Brain microvascular endothelial cell (primary cell): ENCODE results near the gene TXNDC5.

Source experiments
- DNase-seq: peaks from one replicate; pipeline ENCODE4 v3.0.0-alpha.2; 2020
- H3K27ac ChIP-seq: fragments of 250-450 bp; sonication (Bioruptor Pico); 2 replicates; pipeline ENCODE4 v1.5.1; 2020; ENCODE audit warnings: mild to moderate bottlenecking, moderate library complexity
- H3K27me3 ChIP-seq: fragments of 250-450 bp; sonication (Bioruptor Pico); replicated peaks from 2 replicates; pipeline ENCODE4 v1.5.1; 2020; ENCODE audit warnings: mild to moderate bottlenecking
- H3K36me3 ChIP-seq: fragments of 250-450 bp; sonication (Bioruptor Pico); replicated peaks from 2 replicates; pipeline ENCODE4 v1.5.1; 2020; ENCODE audit warnings: mild to moderate bottlenecking
- H3K4me3 ChIP-seq: 2 replicates; pipeline ENCODE4 v1.5.1; 2011; ENCODE audit warnings: low read depth, mild to moderate bottlenecking, control low read depth, low read length, moderate library complexity
- in situ Hi-C: cut with HindIII; loops from 2 replicates; pipeline ENCODE4 v1.10.0; 2017; ENCODE audit warnings: low sequenced_read_pairs, low pct_ligation_motif_present
- TF ChIP-seq, protein P1 (sequence below): IDR thresholded peaks from 2 replicates; pipeline ENCODE4 v1.5.1; 2011; ENCODE audit warnings: low read depth, mild to moderate bottlenecking, moderate library complexity, low read length, control low read depth, inconsistent platforms; ENCODE audit errors: missing control alignments

The TXNDC5 gene

DNA sequence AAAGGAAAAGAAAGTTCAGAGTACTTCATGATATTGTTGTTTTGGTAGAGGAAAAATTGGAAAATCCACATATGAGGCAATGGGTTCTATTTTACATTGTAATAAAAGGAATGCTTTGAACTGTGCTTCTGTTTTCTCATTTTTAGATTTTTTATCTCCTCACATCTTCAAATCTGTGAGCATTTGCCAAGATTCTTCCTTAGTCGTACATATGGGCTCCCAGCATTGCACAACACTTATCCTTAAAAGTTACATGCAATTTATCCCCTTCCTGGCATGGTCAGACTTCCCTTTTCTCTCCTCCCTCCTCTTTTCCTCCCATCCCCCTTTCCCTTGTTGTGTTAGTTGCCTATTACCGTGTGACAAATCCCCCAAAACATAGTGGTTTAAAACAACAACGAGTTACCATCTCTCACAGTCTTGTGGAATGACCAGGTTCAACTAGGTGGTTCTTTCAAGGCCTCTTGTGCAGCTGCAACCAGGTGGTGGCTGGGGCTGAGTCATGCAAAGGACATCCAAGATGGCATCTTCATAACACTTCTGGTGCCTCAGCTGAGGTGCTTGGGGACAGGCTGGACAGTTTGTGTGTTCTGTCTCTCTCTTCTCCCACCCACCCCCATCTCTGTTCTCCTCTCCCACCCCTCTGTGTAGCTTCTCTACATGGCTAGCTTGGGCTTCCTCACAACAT is 68.7 kb downstream of the TXNDC5 start:
- no peak for DNase-seq
- in situ Hi-C loops: no loop called here
- Histone ChIP-seq H3K36me3 (no peaks in the 10 kb centered on the region), H3K27me3 (no peaks in the 10 kb centered on the region), H3K27ac (no peak overlapping the region), H3K4me3 (no peak overlapping the region)
- TF ChIP-seq, protein P1, sequence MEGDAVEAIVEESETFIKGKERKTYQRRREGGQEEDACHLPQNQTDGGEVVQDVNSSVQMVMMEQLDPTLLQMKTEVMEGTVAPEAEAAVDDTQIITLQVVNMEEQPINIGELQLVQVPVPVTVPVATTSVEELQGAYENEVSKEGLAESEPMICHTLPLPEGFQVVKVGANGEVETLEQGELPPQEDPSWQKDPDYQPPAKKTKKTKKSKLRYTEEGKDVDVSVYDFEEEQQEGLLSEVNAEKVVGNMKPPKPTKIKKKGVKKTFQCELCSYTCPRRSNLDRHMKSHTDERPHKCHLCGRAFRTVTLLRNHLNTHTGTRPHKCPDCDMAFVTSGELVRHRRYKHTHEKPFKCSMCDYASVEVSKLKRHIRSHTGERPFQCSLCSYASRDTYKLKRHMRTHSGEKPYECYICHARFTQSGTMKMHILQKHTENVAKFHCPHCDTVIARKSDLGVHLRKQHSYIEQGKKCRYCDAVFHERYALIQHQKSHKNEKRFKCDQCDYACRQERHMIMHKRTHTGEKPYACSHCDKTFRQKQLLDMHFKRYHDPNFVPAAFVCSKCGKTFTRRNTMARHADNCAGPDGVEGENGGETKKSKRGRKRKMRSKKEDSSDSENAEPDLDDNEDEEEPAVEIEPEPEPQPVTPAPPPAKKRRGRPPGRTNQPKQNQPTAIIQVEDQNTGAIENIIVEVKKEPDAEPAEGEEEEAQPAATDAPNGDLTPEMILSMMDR: no peak

- TF ChIP-seq, protein P1: no peak
- in situ Hi-C loops: no loop called here
- H3K27ac ChIP-seq: no peak overlapping the region
- no peaks in the 10 kb centered on the region for H3K36me3 ChIP-seq
- no peak overlapping the region for H3K4me3 ChIP-seq
- DNase-seq: no peak
- H3K27me3 ChIP-seq: no peaks in the 10 kb centered on the region
These were observed 74.1 kb downstream of the TXNDC5 start for GRCh38 chr6:7836371-7837026.

DNA sequence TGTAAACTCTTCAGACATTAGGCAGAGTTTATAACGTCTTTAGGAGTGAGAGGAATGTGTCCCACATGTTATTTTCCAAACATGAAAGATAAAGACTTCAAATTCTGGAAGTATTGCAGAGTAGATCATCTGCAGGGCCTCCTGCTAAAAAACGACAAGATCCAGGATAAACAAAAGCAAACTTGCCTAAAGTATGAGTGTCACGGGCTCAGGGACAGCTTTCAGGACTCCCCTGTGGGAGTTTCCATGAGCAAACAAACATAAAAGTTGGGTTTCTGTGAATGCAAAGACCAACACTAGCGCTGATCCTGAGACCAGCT is 76.9 kb downstream of the TXNDC5 start:
- H3K27ac ChIP-seq: no peak overlapping the region
- in situ Hi-C loops: no loop called here
- H3K4me3 ChIP-seq: no peak overlapping the region
- no peaks in the 10 kb centered on the region for H3K36me3 ChIP-seq
- no peaks in the 10 kb centered on the region for H3K27me3 ChIP-seq
- TF ChIP-seq, protein P1: no peak
- DNase-seq: no peak

- no peaks in the 10 kb centered on the region for H3K36me3 ChIP-seq
- no peak for DNase-seq
- in situ Hi-C loops: no loop called here
- no peak overlapping the region for H3K4me3 ChIP-seq
- H3K27me3 ChIP-seq: no peaks in the 10 kb centered on the region
- TF ChIP-seq, protein P1: no peak
- H3K27ac ChIP-seq: no peak overlapping the region
These were observed 77.5 kb downstream of the TXNDC5 start for GRCh38 chr6:7832904-7833750.
